ENCODE data around the gene PNRC2.

PNRC2 gene

DNA sequence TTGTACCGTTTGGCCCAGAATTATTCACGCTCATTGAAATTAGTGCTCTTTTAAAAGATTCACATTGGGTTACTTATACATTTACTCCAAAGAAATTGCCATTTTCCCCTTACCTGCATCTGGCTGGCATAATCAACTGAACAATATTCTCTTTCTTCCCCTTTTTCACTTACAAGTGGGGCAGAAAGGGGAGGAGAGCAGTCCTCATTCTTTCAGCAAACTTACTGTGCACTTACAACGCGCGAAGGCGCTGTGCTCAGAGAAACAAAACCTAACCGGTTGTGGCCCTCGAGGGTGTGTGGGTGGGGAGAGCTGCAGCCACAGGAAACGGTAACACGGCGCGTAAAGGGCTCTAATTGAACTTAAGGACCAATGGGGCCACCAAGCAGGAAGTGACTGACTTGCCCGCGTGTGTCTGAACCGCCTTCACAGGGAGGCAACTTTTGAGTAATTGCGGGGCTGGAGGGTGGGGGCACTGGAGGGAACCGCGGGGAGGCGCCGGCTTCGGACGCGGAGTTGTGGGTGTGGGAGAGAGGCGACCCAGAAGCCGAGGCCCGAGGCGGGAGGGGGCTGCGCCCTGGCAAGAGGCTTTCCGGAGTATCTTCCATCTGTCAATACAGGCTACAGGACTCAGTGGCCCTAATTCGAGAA lies 693 bp upstream of the PNRC2 start (continued):
- TF ChIP-seq ZNF777 (tag by site-specific recombination; IDR thresholded peaks at IDR 0.05; ENCODE audit: borderline replicate concordance), result no peak
- TF ChIP-seq, protein P1, sequence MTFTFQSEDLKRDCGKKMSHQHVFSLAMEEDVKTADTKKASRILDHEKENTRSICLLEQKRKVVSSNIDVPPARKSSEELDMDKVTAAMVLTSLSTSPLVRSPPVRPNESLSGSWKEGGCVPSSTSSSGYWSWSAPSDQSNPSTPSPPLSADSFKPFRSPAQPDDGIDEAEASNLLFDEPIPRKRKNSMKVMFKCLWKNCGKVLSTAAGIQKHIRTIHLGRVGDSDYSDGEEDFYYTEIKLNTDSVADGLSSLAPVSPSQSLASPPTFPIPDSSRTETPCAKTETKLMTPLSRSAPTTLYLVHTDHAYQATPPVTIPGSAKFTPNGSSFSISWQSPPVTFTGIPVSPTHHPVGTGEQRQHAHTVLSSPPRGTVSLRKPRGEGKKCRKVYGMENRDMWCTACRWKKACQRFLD (tag by site-specific recombination; IDR thresholded peaks at IDR 0.05), result no peak
- TF ChIP-seq, protein P2, sequence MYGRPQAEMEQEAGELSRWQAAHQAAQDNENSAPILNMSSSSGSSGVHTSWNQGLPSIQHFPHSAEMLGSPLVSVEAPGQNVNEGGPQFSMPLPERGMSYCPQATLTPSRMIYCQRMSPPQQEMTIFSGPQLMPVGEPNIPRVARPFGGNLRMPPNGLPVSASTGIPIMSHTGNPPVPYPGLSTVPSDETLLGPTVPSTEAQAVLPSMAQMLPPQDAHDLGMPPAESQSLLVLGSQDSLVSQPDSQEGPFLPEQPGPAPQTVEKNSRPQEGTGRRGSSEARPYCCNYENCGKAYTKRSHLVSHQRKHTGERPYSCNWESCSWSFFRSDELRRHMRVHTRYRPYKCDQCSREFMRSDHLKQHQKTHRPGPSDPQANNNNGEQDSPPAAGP (tag by site-specific recombination; IDR thresholded peaks at IDR 0.05), result no peak
- TF ChIP-seq SETDB1 (IDR thresholded peaks at IDR 0.05; ENCODE audit: insufficient read length, low read length), result no peak
- TF ChIP-seq ZNF48 (tag by site-specific recombination; IDR thresholded peaks at IDR 0.05), result no peak
- 0 out of 2 replicates have a peak, but pooled peaks have one; percentile 37 for TF ChIP-seq PRDM4 (tag by site-specific recombination; IDR thresholded peaks at IDR 0.05)
- no peak for TF ChIP-seq OVOL3 (tag by site-specific recombination; IDR thresholded peaks at IDR 0.05)
- TF ChIP-seq KLF16 (tag by site-specific recombination; IDR thresholded peaks at IDR 0.05), result no peak; the same call in 1 of the 2 replicates
- TF ChIP-seq ZNF391 (tag by site-specific recombination; IDR thresholded peaks at IDR 0.05; ENCODE audit: borderline replicate concordance, low read depth), result no peak
- TF ChIP-seq SP2 (tag by site-specific recombination; IDR thresholded peaks at IDR 0.05), result peak; percentile 88
- TF ChIP-seq SP3 (tag by site-specific recombination; IDR thresholded peaks at IDR 0.05), result no peak
- no peak for TF ChIP-seq RBAK (tag by site-specific recombination; IDR thresholded peaks at IDR 0.05)
- TF ChIP-seq ZNF274 (IDR thresholded peaks at IDR 0.05; ENCODE audit: low read length), result no peak
- no peak for TF ChIP-seq ZNF274 (tag by site-specific recombination; IDR thresholded peaks at IDR 0.05; ENCODE audit: borderline replicate concordance)
- TF ChIP-seq, protein P3, sequence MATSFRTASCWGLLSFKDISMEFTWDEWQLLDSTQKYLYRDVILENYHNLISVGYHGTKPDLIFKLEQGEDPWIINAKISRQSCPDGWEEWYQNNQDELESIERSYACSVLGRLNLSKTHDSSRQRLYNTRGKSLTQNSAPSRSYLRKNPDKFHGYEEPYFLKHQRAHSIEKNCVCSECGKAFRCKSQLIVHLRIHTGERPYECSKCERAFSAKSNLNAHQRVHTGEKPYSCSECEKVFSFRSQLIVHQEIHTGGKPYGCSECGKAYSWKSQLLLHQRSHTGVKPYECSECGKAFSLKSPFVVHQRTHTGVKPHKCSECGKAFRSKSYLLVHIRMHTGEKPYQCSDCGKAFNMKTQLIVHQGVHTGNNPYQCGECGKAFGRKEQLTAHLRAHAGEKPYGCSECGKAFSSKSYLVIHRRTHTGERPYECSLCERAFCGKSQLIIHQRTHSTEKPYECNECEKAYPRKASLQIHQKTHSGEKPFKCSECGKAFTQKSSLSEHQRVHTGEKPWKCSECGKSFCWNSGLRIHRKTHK (tag by site-specific recombination; IDR thresholded peaks at IDR 0.05), result no peak
- TF ChIP-seq ZNF398 (tag by site-specific recombination; IDR thresholded peaks at IDR 0.05), result peak; percentile 93
- no peak for TF ChIP-seq ZNF76 (tag by site-specific recombination; IDR thresholded peaks at IDR 0.05; ENCODE audit: borderline replicate concordance, low read depth)
- TF ChIP-seq ZSCAN23 (tag by site-specific recombination; IDR thresholded peaks at IDR 0.05), result no peak
- TF ChIP-seq BCL11B (tag by site-specific recombination; IDR thresholded peaks at IDR 0.05; ENCODE audit: low read depth), result no peak; the same call in 1 of the 2 replicates
- peak; percentile 90 for TF ChIP-seq ZFHX2 (tag by site-specific recombination; conservative IDR thresholded peaks at IDR 0.05)
- no peak for TF ChIP-seq ZNF544 (tag by site-specific recombination; IDR thresholded peaks at IDR 0.05)
- no peak for TF ChIP-seq ZNF830 (tag by site-specific recombination; IDR thresholded peaks at IDR 0.05; ENCODE audit: low read depth)
- TF ChIP-seq ZNF133 (tag by site-specific recombination; IDR thresholded peaks at IDR 0.05), result no peak
- TF ChIP-seq, protein P4, sequence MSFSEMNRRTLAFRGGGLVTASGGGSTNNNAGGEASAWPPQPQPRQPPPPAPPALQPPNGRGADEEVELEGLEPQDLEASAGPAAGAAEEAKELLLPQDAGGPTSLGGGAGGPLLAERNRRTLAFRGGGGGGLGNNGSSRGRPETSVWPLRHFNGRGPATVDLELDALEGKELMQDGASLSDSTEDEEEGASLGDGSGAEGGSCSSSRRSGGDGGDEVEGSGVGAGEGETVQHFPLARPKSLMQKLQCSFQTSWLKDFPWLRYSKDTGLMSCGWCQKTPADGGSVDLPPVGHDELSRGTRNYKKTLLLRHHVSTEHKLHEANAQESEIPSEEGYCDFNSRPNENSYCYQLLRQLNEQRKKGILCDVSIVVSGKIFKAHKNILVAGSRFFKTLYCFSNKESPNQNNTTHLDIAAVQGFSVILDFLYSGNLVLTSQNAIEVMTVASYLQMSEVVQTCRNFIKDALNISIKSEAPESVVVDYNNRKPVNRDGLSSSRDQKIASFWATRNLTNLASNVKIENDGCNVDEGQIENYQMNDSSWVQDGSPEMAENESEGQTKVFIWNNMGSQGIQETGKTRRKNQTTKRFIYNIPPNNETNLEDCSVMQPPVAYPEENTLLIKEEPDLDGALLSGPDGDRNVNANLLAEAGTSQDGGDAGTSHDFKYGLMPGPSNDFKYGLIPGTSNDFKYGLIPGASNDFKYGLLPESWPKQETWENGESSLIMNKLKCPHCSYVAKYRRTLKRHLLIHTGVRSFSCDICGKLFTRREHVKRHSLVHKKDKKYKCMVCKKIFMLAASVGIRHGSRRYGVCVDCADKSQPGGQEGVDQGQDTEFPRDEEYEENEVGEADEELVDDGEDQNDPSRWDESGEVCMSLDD (tag by site-specific recombination; IDR thresholded peaks at IDR 0.05), result peak; percentile 70; the same call in 1 of the 2 replicates
- TF ChIP-seq ZNF350 (tag by site-specific recombination; IDR thresholded peaks at IDR 0.05), result no peak
- TF ChIP-seq ZNF692 (tag by site-specific recombination; IDR thresholded peaks at IDR 0.05), result peak; percentile 91
- no peak for TF ChIP-seq ZNF837 (tag by site-specific recombination; IDR thresholded peaks at IDR 0.05)
- peak; percentile 77 for TF ChIP-seq GLIS1 (tag by site-specific recombination; IDR thresholded peaks at IDR 0.05)
